Mesenchymal stem cell (in vitro differentiated cells and primary cell): ENCODE results near the gene KIR3DL3.
"Not testable (repeated sequence)": the region's sequence is repeated elsewhere in the genome, so short reads cannot be mapped to it uniquely, and the experiment has no call there.

Experiments used
- DNase-seq: peaks from one replicate; pipeline ENCODE4 v3.0.0-alpha.2; 2013
- H2AFZ ChIP-seq: one replicate; pipeline ENCODE4 v1.6.1; 2013; ENCODE audit warnings: low read depth, mild to moderate bottlenecking, control low read depth, inconsistent platforms, low read length, moderate library complexity
- H2AK5ac ChIP-seq: 2 replicates; pipeline ENCODE4 v1.6.1; 2013; ENCODE audit warnings: low read length, moderate library complexity, mild to moderate bottlenecking, inconsistent platforms; ENCODE audit not compliant: severe bottlenecking
- H2BK120ac ChIP-seq: one replicate; pipeline ENCODE4 v1.6.1; 2013; ENCODE audit warnings: low read depth, mild to moderate bottlenecking, inconsistent platforms, low read length, moderate library complexity
- H2BK12ac ChIP-seq, 2 experiments: one replicate each; pipeline ENCODE4 v1.6.1; 2013; ENCODE audit warnings: inconsistent platforms in 2 of 2, low read length in 2 of 2, mild to moderate bottlenecking in 2 of 2, moderate library complexity in 2 of 2, control low read depth in 1 of 2
- H2BK15ac ChIP-seq: one replicate; pipeline ENCODE4 v1.6.1; 2013; ENCODE audit warnings: mild to moderate bottlenecking, low read depth, inconsistent platforms; ENCODE audit not compliant: poor library complexity, severe bottlenecking
- H2BK5ac ChIP-seq: 2 replicates; pipeline ENCODE4 v1.6.1; 2013; ENCODE audit warnings: low read depth, mild to moderate bottlenecking, low read length, control low read depth, inconsistent platforms; ENCODE audit not compliant: poor library complexity, severe bottlenecking
- H3K14ac ChIP-seq, 2 experiments: one replicate each; pipeline ENCODE4 v1.6.1; 2013; ENCODE audit warnings: inconsistent platforms in 2 of 2, low read length in 2 of 2, control low read depth in 1 of 2, mild to moderate bottlenecking in 1 of 2, moderate library complexity in 1 of 2
- H3K18ac ChIP-seq, 2 experiments: one replicate each; pipeline ENCODE4 v1.6.1; 2013; ENCODE audit warnings: inconsistent platforms in 2 of 2, low read length in 2 of 2, control low read depth in 1 of 2, low read depth in 1 of 2, mild to moderate bottlenecking in 1 of 2
- H3K23ac ChIP-seq, 2 experiments: one replicate each; pipeline ENCODE4 v1.6.1; 2013; ENCODE audit warnings: inconsistent platforms in 2 of 2, low read length in 2 of 2, mild to moderate bottlenecking in 2 of 2, moderate library complexity in 2 of 2, control low read depth in 1 of 2
- H3K27ac ChIP-seq: 2 replicates; pipeline ENCODE4 v1.5.1; 2013; ENCODE audit warnings: mild to moderate bottlenecking, moderate library complexity, low read length, control low read depth, inconsistent platforms; ENCODE audit not compliant: poor library complexity, severe bottlenecking
- H3K27me3 ChIP-seq, 2 experiments: 2 replicates each; pipeline versions ENCODE4 v1.6.1 to v1.7.0; 2013; ENCODE audit warnings: low read length in 2 of 2, mild to moderate bottlenecking in 2 of 2, moderate library complexity in 2 of 2, control low read depth in 1 of 2, inconsistent platforms in 1 of 2; ENCODE audit not compliant: control insufficient read depth in 1 of 2, insufficient read depth in 1 of 2
- H3K36me3 ChIP-seq, 2 experiments: 2 replicates each; pipeline versions ENCODE4 v1.6.1 to v1.7.0; 2013; ENCODE audit warnings: low read length in 2 of 2, control low read depth in 1 of 2, inconsistent platforms in 1 of 2, low read depth in 1 of 2, mild to moderate bottlenecking in 1 of 2; ENCODE audit not compliant: insufficient read depth in 2 of 2, control insufficient read depth in 1 of 2
- H3K4ac ChIP-seq, 2 experiments: one replicate each; pipeline ENCODE4 v1.6.1; 2013; ENCODE audit warnings: inconsistent platforms in 2 of 2, low read length in 2 of 2, mild to moderate bottlenecking in 2 of 2, moderate library complexity in 2 of 2, control low read depth in 1 of 2, low read depth in 1 of 2
- H3K4me1 ChIP-seq: 2 replicates; pipeline ENCODE4 v1.6.1; 2013; ENCODE audit warnings: low read depth, low read length, control low read depth; ENCODE audit not compliant: control insufficient read depth, insufficient read depth
- H3K4me2 ChIP-seq: 2 replicates; pipeline ENCODE4 v1.6.1; 2013; ENCODE audit warnings: low read length, mild to moderate bottlenecking, inconsistent platforms; ENCODE audit not compliant: poor library complexity, severe bottlenecking
- H3K4me3 ChIP-seq, 2 experiments: 2 replicates each; pipeline versions ENCODE4 v1.5.1 to v1.7.0; 2013; ENCODE audit warnings: low read length in 2 of 2, mild to moderate bottlenecking in 2 of 2, control low read depth in 1 of 2, low read depth in 1 of 2; ENCODE audit not compliant: insufficient read depth in 1 of 2
- H3K79me1 ChIP-seq: replicated peaks from 2 replicates; pipeline ENCODE4 v1.6.1; 2013; ENCODE audit warnings: mild to moderate bottlenecking, control low read depth, low read length, inconsistent platforms; ENCODE audit not compliant: poor library complexity, severe bottlenecking
- H3K9ac ChIP-seq: 2 replicates; pipeline ENCODE4 v1.7.0; 2013; ENCODE audit warnings: mild to moderate bottlenecking, low read length, moderate library complexity
- H3K9me3 ChIP-seq: 2 replicates; pipeline ENCODE4 v1.7.0; 2013; ENCODE audit warnings: mild to moderate bottlenecking, low read length; ENCODE audit not compliant: control insufficient read depth
- H4K8ac ChIP-seq: one replicate; pipeline ENCODE4 v1.6.1; 2013; ENCODE audit warnings: inconsistent platforms, mild to moderate bottlenecking, low read length, moderate library complexity
- H4K91ac ChIP-seq: one replicate; pipeline ENCODE4 v1.6.1; 2013; ENCODE audit warnings: mild to moderate bottlenecking, low read length, inconsistent platforms
- WGBS: methylation state at CpG from one replicate; pipeline ENCODE4 v1.1.7; 2013; ENCODE audit warnings: mixed read lengths; 5-methylcytosine and 5-hydroxymethylcytosine counted together

The KIR3DL3 gene

DNA sequence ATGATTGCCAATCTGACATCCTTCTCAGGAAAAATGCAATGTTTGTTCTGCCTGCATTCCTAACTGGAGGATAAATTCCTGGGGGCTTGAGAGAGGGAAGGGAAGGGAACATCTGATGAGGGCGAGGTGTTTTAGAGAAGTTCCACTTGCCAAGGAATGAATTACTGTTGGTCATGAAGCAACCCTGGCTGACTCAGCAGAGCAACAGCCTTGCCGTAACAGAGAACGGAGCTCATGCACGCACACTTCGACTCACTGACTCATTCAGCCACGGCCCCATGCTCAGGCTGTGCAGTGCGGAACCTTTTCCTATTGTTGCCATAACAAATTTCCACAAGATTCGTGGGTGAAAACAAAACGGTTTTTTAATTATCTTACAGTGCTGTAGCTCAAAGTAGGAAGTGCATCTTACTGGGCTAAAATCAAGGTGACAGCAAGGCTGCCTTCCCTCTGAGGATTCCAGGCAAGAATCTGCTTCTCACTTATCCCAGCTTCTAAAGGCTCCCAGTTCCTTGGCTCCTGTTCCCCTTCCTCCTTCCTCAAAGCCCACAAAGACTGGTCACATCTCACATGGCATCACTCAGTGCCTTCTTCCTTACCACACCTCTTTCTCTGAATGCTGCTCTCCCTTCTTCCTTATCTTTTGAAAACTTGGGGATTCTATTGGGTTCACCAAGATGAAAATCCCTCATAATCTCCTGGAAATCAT is 23.5 kb downstream of the KIR3DL3 start:
- not testable (repeated sequence) for H3K4me3 ChIP-seq, H2BK12ac ChIP-seq, H2AFZ ChIP-seq, H3K14ac ChIP-seq, H4K8ac ChIP-seq, H3K23ac ChIP-seq, H3K27ac ChIP-seq, H3K79me1 ChIP-seq, H3K4me2 ChIP-seq, H3K4ac ChIP-seq, H2BK120ac ChIP-seq, H3K4me1 ChIP-seq, H2AK5ac ChIP-seq, H3K18ac ChIP-seq, DNase-seq, H3K36me3 ChIP-seq, H3K27me3 ChIP-seq, H4K91ac ChIP-seq, H3K9ac ChIP-seq, H2BK15ac ChIP-seq, H3K9me3 ChIP-seq, H2BK5ac ChIP-seq
- 78% methylated on average over 5 of the region's 9 CpGs for WGBS

DNA sequence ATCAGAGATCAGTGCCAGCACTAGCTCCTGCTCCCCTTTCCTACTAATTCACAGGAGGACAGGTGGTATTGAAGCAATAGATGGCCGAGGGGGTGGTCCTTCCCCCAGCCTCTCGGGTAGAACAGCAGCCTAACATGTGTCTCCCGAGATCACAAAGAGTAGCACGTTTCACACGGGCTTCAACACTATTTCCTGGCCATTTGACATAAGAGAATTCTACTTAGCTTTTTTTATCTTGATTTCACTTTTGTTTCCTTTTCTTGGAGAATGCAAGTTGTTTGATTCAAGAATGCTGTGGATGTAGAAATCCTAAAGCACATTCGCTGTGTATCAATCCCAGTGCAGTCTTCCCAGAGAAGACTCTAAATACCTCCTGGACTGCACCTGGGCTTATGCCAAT is 26.0 kb downstream of the KIR3DL3 start:
- DNase-seq, H2BK12ac ChIP-seq, H3K9ac ChIP-seq, H3K36me3 ChIP-seq, H3K14ac ChIP-seq, H3K4me3 ChIP-seq, H3K18ac ChIP-seq, H2BK120ac ChIP-seq, H3K27ac ChIP-seq, H3K4me1 ChIP-seq, H3K4ac ChIP-seq, H3K79me1 ChIP-seq, H3K23ac ChIP-seq, H4K91ac ChIP-seq, H3K9me3 ChIP-seq, H2AK5ac ChIP-seq, H3K27me3 ChIP-seq, H2AFZ ChIP-seq, H2BK15ac ChIP-seq, H4K8ac ChIP-seq, H3K4me2 ChIP-seq, H2BK5ac ChIP-seq: not testable (repeated sequence)
- WGBS = 36% methylated on average over 6 of the region's 6 CpGs

DNA sequence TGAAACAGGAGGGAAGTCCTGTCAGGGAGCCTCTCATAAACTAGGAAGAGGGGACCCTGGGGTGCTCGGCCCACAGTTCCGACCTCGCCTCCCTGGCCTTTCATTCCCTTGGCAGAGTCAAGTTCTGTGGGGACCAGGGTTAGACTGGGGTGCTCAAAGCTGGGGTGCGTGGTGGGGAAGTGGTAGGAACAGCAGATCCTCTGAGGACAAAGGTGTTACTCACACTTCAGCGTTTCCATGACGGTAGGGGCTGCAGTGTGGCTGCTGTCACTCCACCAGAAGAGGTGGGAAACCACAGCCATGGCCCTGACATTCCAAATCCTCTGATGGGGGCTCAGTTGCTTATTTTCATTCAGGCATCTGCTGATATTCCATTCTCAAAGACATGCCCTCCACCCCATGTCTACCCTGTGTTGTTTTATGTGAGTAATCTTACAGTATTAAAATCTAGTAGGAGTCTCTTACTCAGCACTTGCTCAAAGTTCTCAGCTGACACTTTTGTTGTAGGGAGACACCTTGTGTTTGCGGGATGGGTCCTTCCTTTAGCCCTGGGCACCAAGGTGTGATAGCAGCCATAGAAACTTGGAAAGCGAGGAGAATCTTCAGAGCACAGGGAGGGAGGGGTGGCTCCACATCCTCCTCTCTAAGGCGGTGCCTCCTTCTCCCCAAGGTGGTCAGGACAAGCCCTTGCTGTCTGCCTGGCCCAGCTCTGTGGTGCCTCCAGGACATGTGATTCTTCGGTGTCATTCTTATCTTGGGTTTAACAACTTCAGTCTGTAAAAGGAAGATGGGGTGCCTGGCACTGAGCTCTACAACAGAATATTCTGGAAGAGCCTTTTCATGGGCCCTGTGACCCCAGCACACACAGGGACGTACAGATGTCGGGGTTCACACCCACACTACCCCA is 32.2 kb downstream of the KIR3DL3 start:
- not testable (repeated sequence) for H3K18ac ChIP-seq, H3K9ac ChIP-seq, H3K79me1 ChIP-seq, H3K9me3 ChIP-seq, H3K4me3 ChIP-seq, H3K27me3 ChIP-seq, H3K23ac ChIP-seq, H3K27ac ChIP-seq, H4K8ac ChIP-seq, H3K4ac ChIP-seq, H2AK5ac ChIP-seq, H3K4me1 ChIP-seq, H4K91ac ChIP-seq, H2AFZ ChIP-seq, H3K14ac ChIP-seq, DNase-seq, H2BK12ac ChIP-seq, H3K36me3 ChIP-seq, H3K4me2 ChIP-seq, H2BK15ac ChIP-seq, H2BK120ac ChIP-seq, H2BK5ac ChIP-seq
- 68% methylated on average over 10 of the region's 12 CpGs for whole genome bisulfite sequencing

DNA sequence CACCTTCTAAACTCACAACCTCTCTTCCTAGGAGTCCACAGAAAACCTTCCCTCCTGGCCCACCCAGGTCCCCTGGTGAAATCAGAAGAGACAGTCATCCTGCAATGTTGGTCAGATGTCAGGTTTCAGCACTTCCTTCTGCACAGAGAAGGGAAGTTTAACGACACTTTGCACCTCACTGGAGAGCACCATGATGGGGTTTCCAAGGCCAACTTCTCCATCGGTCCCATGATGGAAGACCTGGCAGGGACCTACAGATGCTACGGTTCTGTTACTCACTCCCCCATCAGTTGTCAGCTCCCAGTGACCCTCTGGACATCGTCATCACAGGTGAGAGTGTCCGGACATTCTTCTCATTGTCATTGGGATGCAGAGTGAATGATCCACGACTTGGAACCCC is 34.3 kb downstream of the KIR3DL3 start:
- H3K14ac ChIP-seq, H2AK5ac ChIP-seq, H3K4me1 ChIP-seq, H3K79me1 ChIP-seq, H3K4me2 ChIP-seq, H2BK15ac ChIP-seq, H3K4me3 ChIP-seq, H3K9me3 ChIP-seq, H3K36me3 ChIP-seq, H2AFZ ChIP-seq, H2BK5ac ChIP-seq, H3K18ac ChIP-seq, H2BK120ac ChIP-seq, H3K9ac ChIP-seq, H3K23ac ChIP-seq, DNase-seq, H2BK12ac ChIP-seq, H3K27ac ChIP-seq, H3K27me3 ChIP-seq, H4K8ac ChIP-seq, H3K4ac ChIP-seq, H4K91ac ChIP-seq: not testable (repeated sequence)
- WGBS = 52% methylated on average over 6 of the region's 6 CpGs
